B cell (primary cell): Measurements from ENCODE around the gene KIF26B. TPM values are rescaled to one million over a fixed set of nuclear protein-coding genes. Genes with fewer than 3 reads are reported as not detected.

Experiments used
- ATAC-seq: fragments of 200-7000 bp; cut with Tn5 transposase; one replicate; pipeline ENCODE4 v1.10.0; 2021; ENCODE audit warnings: low read depth, mild to moderate bottlenecking, moderate number of reproducible peaks, moderate library complexity
- CTCF ChIA-PET: fragments of 350-600 bp; sonication (Branson Sonifier 250); formaldehyde crosslinking; loops from one replicate; lab custom pipeline; 2021; ENCODE audit warnings: antibody characterized with exemption, inconsistent platforms; lab: Charles Lee
- POLR2A ChIA-PET: fragments of 350-600 bp; sonication (Branson Sonifier 250); formaldehyde crosslinking; loops from one replicate; lab custom pipeline; 2021; ENCODE audit warnings: antibody characterized with exemption; lab: Charles Lee
- DNase-seq: peaks from one replicate; pipeline ENCODE4 v3.0.0; 2013
- H2AFZ ChIP-seq: 2 replicates; pipeline ENCODE4 v1.6.1; 2012; ENCODE audit warnings: mild to moderate bottlenecking, low read depth, low read length; ENCODE audit not compliant: insufficient read depth, poor library complexity, severe bottlenecking
- H3K27ac ChIP-seq, 2 donors: 1 replicate in 1 of 2; 2 replicates in 1 of 2; pipeline ENCODE4 v1.5.1; 2012 to 2013; ENCODE audit warnings: low read length in 2 of 2, mild to moderate bottlenecking in 2 of 2, moderate library complexity in 1 of 2
- H3K27me3 ChIP-seq, 4 experiments: fragments of 200-600 bp in 1 of 4; sonication (generic) in 1 of 4; replicated peaks in 1 of 4; 1 replicate in 2 of 4; 2 replicates in 2 of 4; pipeline versions ENCODE4 v1.6.1 to v1.7.0; 2013 to 2016; ENCODE audit warnings: low read length in 3 of 4, mild to moderate bottlenecking in 2 of 4, mixed read lengths in 1 of 4, moderate library complexity in 1 of 4; ENCODE audit not compliant: insufficient read depth in 4 of 4, control insufficient read depth in 3 of 4; ENCODE audit errors: control extremely low read depth in 1 of 4
- H3K36me3 ChIP-seq, 2 experiments: replicated peaks in 1 of 2; 1 replicate in 1 of 2; 2 replicates in 1 of 2; pipeline versions ENCODE4 v1.6.1 to v1.7.1; 2013; ENCODE audit warnings: low read length in 1 of 2; ENCODE audit not compliant: insufficient read depth in 2 of 2, control insufficient read depth in 1 of 2; ENCODE audit errors: control extremely low read depth in 1 of 2, extremely low read depth in 1 of 2
- H3K4me1 ChIP-seq, 2 donors: fragments of 200-600 bp in 1 of 2; sonication (generic) in 1 of 2; 1 replicate in 1 of 2; 2 replicates in 1 of 2; pipeline versions ENCODE4 v1.5.1 to v1.6.1; 2013 to 2017; ENCODE audit warnings: low read length in 2 of 2; ENCODE audit not compliant: control insufficient read depth in 2 of 2, insufficient read depth in 2 of 2
- H3K4me2 ChIP-seq: replicated peaks from 2 replicates; pipeline ENCODE3; 2012; ENCODE audit warnings: mild to moderate bottlenecking, low read depth, low read length; ENCODE audit not compliant: poor library complexity, severe bottlenecking
- H3K4me3 ChIP-seq, 5 experiments: fragments of 200-600 bp in 1 of 5; sonication (generic) in 1 of 5; 1 replicate in 3 of 5; 2 replicates in 2 of 5; pipeline versions ENCODE4 v1.5.1 to v1.7.0; 2011 to 2016; ENCODE audit warnings: low read length in 4 of 5, mild to moderate bottlenecking in 4 of 5, low read depth in 2 of 5, control low read depth in 1 of 5, moderate library complexity in 1 of 5; ENCODE audit not compliant: insufficient read depth in 1 of 5; ENCODE audit errors: control extremely low read depth in 1 of 5, extremely low read depth in 1 of 5
- H3K79me2 ChIP-seq: fragments of 200-600 bp; sonication (generic); one replicate; pipeline ENCODE4 v1.6.0; 2016; ENCODE audit warnings: low read length; ENCODE audit not compliant: control insufficient read depth, insufficient read depth
- H3K9ac ChIP-seq: fragments of 200-600 bp; sonication (generic); 2 replicates; pipeline ENCODE4 v1.6.1; 2017; ENCODE audit warnings: mild to moderate bottlenecking, low read length, moderate library complexity
- H3K9me3 ChIP-seq, 3 donors: one replicate each; pipeline versions ENCODE4 v1.6.1 to v1.7.1; 2013; ENCODE audit warnings: low read length in 2 of 3; ENCODE audit not compliant: control insufficient read depth in 2 of 3, insufficient read depth in 1 of 3; ENCODE audit errors: control extremely low read depth in 1 of 3
- H4K20me1 ChIP-seq: 2 replicates; pipeline ENCODE4 v1.6.0; 2012; ENCODE audit warnings: mild to moderate bottlenecking, low read length; ENCODE audit not compliant: insufficient read depth, control insufficient read depth, poor library complexity, severe bottlenecking
- H3K27ac Mint-ChIP-seq: one replicate; pipeline ENCODE4 v1.8.0; 2021; ENCODE audit warnings: mixed read lengths
- H3K27me3 Mint-ChIP-seq: one replicate; pipeline ENCODE4 v1.8.0; 2021; ENCODE audit warnings: mixed read lengths
- H3K4me1 Mint-ChIP-seq: one replicate; pipeline ENCODE4 v1.8.0; 2021; ENCODE audit warnings: mixed read lengths
- H3K4me3 Mint-ChIP-seq: one replicate; pipeline ENCODE4 v1.8.0; 2021; ENCODE audit warnings: mixed read lengths
- H3K9me3 Mint-ChIP-seq: one replicate; pipeline ENCODE4 v1.8.0; 2022; ENCODE audit warnings: mixed read lengths; ENCODE audit not compliant: insufficient read depth
- EZH2 ChIP-seq: IDR thresholded peaks from 2 replicates; pipeline ENCODE4 v1.6.1; 2012; ENCODE audit warnings: borderline replicate concordance, low read depth, mild to moderate bottlenecking, moderate library complexity, low read length; ENCODE audit not compliant: insufficient read depth, poor library complexity, severe bottlenecking
- WGBS: methylation state at CpG from one replicate; pipeline ENCODE4 v1.1.5; 2013; ENCODE audit warnings: missing lambda C conversion rate; ENCODE audit not compliant: insufficient coverage; 5-methylcytosine and 5-hydroxymethylcytosine counted together
- intact Hi-C: fragments of 100-400 bp; cut with micrococcal nuclease; formaldehyde crosslinking; loops from one replicate; pipeline ENCODE4 v1.10.0; 2022
- polyA plus RNA-seq: library from polyadenylated mRNA; depleted of rRNA; stranded (reverse); fragments of >200 nt; gene quantifications from 2 replicates; pipeline ENCODE4 v1.2.3, GENCODE V29; 2012
- total RNA-seq, 2 donors: library from RNA; stranded (reverse); fragments of 120-200 nt in 1 of 2; gene quantifications; 1 replicate in 1 of 2; 2 replicates in 1 of 2; pipeline versions ENCODE4 v1.2.3 to v1.2.4, GENCODE V29; 2013 to 2022
- TF ChIP-seq, protein P1 (sequence below): fragments of 200-600 bp; IDR thresholded peaks from one replicate; pipeline ENCODE4 v1.8.0; 2022; ENCODE audit warnings: antibody characterized with exemption, mild to moderate bottlenecking

The KIF26B gene
- total and polyA plus RNA-seq, 2 donors (not counting 1 experiment from before 2014, with no cell fraction given) = 0.62 TPM; not detected in 1

DNA sequence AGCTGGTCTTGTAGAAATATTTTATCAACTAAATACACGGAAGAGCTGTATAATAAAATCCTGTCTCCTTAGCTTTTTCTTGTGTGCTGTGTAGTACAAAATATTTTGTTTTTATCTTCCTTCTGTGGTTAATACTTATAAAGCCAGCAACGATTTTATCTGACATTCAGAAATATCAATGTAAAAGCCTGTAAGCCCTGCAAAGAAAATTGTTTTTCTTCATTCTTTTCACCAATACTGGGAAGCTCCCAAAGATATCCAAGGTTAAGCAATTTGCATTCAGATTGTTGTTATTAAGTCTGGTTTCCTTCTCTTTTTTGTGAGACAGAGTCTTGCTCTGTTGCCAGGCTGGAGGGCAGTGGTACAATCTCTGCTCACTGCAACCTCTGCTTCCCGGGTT lies 38.0 kb upstream of the KIF26B start:
- Mint-ChIP-seq H3K9me3 (no peaks in the 10 kb centered on the region), H3K27me3 (no peaks in the 10 kb centered on the region), H3K4me1 (no peaks in the 10 kb centered on the region), H3K4me3 (no peak overlapping the region), H3K27ac (no peak overlapping the region)
- ChIA-PET POLR2A (no interaction called here), CTCF (interaction anchor here (0.6 kb wide), 1 partner anchor 39 kb away, joined by 3 read pairs; no protein-coding TSS in a partner anchor)
- Histone ChIP-seq H3K9me3 (no peaks in the 10 kb centered on the region), H4K20me1 (no peaks in the 10 kb centered on the region), H3K4me1 (no peaks in the 10 kb centered on the region), H3K4me2 (no peak overlapping the region), H3K9ac (no peak overlapping the region), H2AFZ (no peak overlapping the region), H3K79me2 (no peaks in the 10 kb centered on the region), H3K36me3 (no peaks in the 10 kb centered on the region), H3K4me3 (no peak overlapping the region), H3K27me3 (no peaks in the 10 kb centered on the region), H3K27ac (no peak overlapping the region)
- intact Hi-C loops = no loop called here
- ATAC-seq (no peak), DNase-seq (no peak)
- no CpG with 5 or more reads among the region's 3 CpGs for WGBS
- TF ChIP-seq, protein P1, sequence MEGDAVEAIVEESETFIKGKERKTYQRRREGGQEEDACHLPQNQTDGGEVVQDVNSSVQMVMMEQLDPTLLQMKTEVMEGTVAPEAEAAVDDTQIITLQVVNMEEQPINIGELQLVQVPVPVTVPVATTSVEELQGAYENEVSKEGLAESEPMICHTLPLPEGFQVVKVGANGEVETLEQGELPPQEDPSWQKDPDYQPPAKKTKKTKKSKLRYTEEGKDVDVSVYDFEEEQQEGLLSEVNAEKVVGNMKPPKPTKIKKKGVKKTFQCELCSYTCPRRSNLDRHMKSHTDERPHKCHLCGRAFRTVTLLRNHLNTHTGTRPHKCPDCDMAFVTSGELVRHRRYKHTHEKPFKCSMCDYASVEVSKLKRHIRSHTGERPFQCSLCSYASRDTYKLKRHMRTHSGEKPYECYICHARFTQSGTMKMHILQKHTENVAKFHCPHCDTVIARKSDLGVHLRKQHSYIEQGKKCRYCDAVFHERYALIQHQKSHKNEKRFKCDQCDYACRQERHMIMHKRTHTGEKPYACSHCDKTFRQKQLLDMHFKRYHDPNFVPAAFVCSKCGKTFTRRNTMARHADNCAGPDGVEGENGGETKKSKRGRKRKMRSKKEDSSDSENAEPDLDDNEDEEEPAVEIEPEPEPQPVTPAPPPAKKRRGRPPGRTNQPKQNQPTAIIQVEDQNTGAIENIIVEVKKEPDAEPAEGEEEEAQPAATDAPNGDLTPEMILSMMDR = no peak
- no peak for TF ChIP-seq EZH2

DNA sequence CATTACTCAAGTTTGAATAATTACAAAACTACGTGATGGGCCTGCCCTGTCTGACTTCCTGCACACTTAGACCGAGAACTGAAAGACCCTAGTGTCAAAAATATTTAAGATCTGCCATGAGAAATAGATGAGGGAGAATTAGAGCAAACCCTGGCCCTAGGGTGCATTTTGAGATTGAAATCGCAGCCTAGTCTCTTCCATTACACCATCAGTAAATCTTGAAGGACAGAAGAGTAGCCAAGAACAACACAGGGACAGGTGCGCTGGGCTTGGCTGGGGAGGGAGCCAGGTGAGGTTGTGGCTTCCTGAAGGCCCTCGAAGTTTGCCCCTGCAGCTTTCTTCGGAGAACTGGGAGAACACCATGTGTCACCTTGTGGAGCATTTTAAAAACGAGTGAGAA lies 36.7 kb upstream of the KIF26B start:
- intact Hi-C loops = no loop called here
- 98% methylated on average over 4 of the region's 7 CpGs for WGBS
- no peaks in the 10 kb centered on the region for H3K27me3 Mint-ChIP-seq

More for the DNA sequence above, 36.7 kb upstream of the KIF26B start:
- CTCF ChIA-PET = no interaction called here
- no peak overlapping the region for H2AFZ ChIP-seq
- no peak overlapping the region for H3K4me3 ChIP-seq
- TF ChIP-seq EZH2 = no peak
- TF ChIP-seq, protein P1 = no peak
- H4K20me1 ChIP-seq = no peaks in the 10 kb centered on the region
- H3K79me2 ChIP-seq = no peaks in the 10 kb centered on the region
- POLR2A ChIA-PET = no interaction called here
- no peaks in the 10 kb centered on the region for H3K27me3 ChIP-seq
- no peaks in the 10 kb centered on the region for H3K9me3 Mint-ChIP-seq
- no peak overlapping the region for H3K4me3 Mint-ChIP-seq
- no peaks in the 10 kb centered on the region for H3K9me3 ChIP-seq
- no peak overlapping the region for H3K9ac ChIP-seq
- DNase-seq (no peak), ATAC-seq (no peak)
- H3K4me1 ChIP-seq = no peaks in the 10 kb centered on the region
- no peaks in the 10 kb centered on the region for H3K36me3 ChIP-seq
- H3K4me2 ChIP-seq = no peak overlapping the region
- H3K4me1 Mint-ChIP-seq = no peaks in the 10 kb centered on the region
- H3K27ac Mint-ChIP-seq = no peak overlapping the region
- no peak overlapping the region for H3K27ac ChIP-seq
